Measurements from ENCODE around the gene SLIT3.

SLIT3 gene

DNA sequence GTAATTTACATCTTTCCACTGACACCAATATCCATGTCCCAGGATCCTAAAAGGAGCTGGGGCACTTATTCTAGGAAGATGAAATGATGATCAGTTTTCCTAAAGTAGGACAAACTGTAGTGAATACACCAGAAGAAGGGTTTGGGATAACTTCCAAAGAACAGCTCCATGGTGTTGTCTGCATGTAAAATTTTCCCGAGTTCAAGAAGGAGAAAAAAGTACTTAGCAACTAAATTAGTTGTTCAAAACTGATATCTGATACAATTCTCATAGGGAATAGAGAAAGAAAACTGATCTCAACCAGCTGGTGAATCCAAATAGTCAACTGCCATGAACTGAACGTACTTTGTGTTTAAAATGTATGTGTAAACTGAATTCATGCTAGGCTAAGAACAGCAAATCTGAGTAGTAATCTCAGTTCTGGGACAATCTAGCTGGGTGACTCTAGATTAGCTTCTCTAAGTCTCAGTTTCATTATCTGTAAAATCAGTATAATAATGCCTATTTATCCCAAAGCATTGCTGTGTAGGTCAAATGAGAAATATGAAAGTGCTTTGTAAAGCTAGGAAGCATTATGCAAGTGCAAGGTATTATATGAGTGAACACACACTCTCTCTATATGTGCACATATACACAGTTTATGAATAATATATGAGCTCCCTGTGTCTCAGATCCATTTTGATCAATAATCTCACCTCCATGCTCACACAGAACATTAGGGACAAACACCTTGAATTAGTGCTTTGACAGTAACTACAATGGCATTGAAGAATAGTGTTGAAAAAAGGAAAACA, 357.7 kb downstream of the SLIT3 start:
- Histone ChIP-seq H3K9me2 (replicated peaks; ENCODE audit: low read depth, low read length) (no peaks in the 10 kb centered on the region), H3K4me1 (ENCODE audit: insufficient read depth, low read length, poor library complexity, severe bottlenecking) (peaks cover 21% of the 10 kb centered on the region), H3F3A (ENCODE audit: low read depth) (no peaks in the 10 kb centered on the region), H3K9ac (ENCODE audit: low read depth, low read length, poor library complexity, severe bottlenecking) (peak overlapping the region; percentile 22), H3K36me3 (ENCODE audit: insufficient read depth, low read length) (no peaks in the 10 kb centered on the region), H3K9me3 (ENCODE audit: insufficient read depth, low read depth, low read length) (no peaks in the 10 kb centered on the region), H4K20me1 (ENCODE audit: insufficient read depth, low read length, poor library complexity, severe bottlenecking) (no peaks in the 10 kb centered on the region), H3K4me2 (ENCODE audit: low read depth, low read length, poor library complexity, severe bottlenecking) (no peak overlapping the region), H3K27me3 (ENCODE audit: insufficient read depth, low read length, poor library complexity, severe bottlenecking) (no peaks in the 10 kb centered on the region), H3K4me3 (ENCODE audit: low read length, poor library complexity, severe bottlenecking) (no peak overlapping the region), H3K79me2 (ENCODE audit: insufficient read depth, low read length) (no peaks in the 10 kb centered on the region), H2AFZ (ENCODE audit: low read length) (peak overlapping the region; percentile 67; the same call in 1 of the 2 replicates)
- TF ChIP-seq, protein P1, sequence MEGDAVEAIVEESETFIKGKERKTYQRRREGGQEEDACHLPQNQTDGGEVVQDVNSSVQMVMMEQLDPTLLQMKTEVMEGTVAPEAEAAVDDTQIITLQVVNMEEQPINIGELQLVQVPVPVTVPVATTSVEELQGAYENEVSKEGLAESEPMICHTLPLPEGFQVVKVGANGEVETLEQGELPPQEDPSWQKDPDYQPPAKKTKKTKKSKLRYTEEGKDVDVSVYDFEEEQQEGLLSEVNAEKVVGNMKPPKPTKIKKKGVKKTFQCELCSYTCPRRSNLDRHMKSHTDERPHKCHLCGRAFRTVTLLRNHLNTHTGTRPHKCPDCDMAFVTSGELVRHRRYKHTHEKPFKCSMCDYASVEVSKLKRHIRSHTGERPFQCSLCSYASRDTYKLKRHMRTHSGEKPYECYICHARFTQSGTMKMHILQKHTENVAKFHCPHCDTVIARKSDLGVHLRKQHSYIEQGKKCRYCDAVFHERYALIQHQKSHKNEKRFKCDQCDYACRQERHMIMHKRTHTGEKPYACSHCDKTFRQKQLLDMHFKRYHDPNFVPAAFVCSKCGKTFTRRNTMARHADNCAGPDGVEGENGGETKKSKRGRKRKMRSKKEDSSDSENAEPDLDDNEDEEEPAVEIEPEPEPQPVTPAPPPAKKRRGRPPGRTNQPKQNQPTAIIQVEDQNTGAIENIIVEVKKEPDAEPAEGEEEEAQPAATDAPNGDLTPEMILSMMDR (conservative IDR thresholded peaks at IDR 0.05; ENCODE audit: low read length) = no peak
- TF ChIP-seq EZH2phosphoT487 (IDR thresholded peaks at IDR 0.05; ENCODE audit: borderline replicate concordance) = no peak

DNA sequence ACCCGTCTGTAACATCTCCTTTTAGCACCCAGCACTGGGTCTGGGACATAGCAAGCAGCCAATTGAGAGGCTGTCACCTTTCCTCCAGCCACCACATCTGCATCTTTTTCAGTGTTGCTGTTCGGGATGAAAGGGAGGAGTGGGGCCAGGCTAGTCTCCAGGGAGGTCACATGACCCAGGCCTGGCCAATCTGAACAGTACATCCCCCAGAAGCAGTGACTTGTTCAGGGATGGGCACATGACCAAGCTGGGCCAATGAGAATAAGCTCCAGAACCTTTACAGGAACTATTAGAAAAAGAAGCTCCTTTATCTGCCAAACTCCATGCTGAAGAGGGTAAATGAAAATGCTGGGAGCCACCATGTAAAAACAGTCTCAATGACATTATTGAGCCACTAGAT, 359.0 kb downstream of the SLIT3 start:
- Histone ChIP-seq H4K20me1 (ENCODE audit: insufficient read depth, low read length, poor library complexity, severe bottlenecking) (no peaks in the 10 kb centered on the region), H3K4me3 (ENCODE audit: low read length, poor library complexity, severe bottlenecking) (peak overlapping the region; percentile 44), H3F3A (ENCODE audit: low read depth) (no peaks in the 10 kb centered on the region), H3K9me3 (ENCODE audit: insufficient read depth, low read depth, low read length) (no peaks in the 10 kb centered on the region), H2AFZ (ENCODE audit: low read length) (0 out of 2 replicates have a peak overlapping the region, but pooled peaks have one; percentile 45), H3K36me3 (ENCODE audit: insufficient read depth, low read length) (no peaks in the 10 kb centered on the region), H3K9me2 (replicated peaks; ENCODE audit: low read depth, low read length) (no peaks in the 10 kb centered on the region), H3K27me3 (ENCODE audit: insufficient read depth, low read length, poor library complexity, severe bottlenecking) (no peaks in the 10 kb centered on the region), H3K9ac (ENCODE audit: low read depth, low read length, poor library complexity, severe bottlenecking) (no peak overlapping the region), H3K4me1 (ENCODE audit: insufficient read depth, low read length, poor library complexity, severe bottlenecking) (peaks cover 21% of the 10 kb centered on the region), H3K79me2 (ENCODE audit: insufficient read depth, low read length) (no peaks in the 10 kb centered on the region), H3K4me2 (ENCODE audit: low read depth, low read length, poor library complexity, severe bottlenecking) (peak overlapping the region; percentile 48)
- no peak for TF ChIP-seq EZH2phosphoT487 (IDR thresholded peaks at IDR 0.05; ENCODE audit: borderline replicate concordance)
- TF ChIP-seq, protein P1 (conservative IDR thresholded peaks at IDR 0.05; ENCODE audit: low read length) = no peak

DNA sequence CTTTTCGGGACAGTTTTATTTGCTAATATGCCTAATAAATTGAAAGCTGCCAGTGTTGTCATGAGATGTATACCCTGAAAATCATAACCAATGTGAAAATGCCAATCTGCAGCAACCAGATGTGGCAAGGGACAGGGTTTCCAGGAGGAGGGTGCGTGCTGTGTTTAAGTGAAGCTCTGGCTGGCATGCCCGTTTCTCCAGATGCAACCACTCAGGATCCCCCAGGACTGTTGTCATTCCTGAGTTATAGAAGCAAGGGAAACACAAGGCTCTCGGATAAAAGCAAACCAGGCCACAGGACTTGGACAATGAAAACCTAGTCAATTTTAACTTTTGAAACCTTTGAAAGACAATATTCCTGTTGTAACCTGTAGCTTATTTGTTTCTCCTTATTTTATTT, 360.2 kb downstream of the SLIT3 start:
- no peaks in the 10 kb centered on the region for H3K9me2 ChIP-seq (replicated peaks; ENCODE audit: low read depth, low read length)
- no peak overlapping the region for H3K9ac ChIP-seq (ENCODE audit: low read depth, low read length, poor library complexity, severe bottlenecking)
- no peaks in the 10 kb centered on the region for H3K36me3 ChIP-seq (ENCODE audit: insufficient read depth, low read length)
- H3K9me3 ChIP-seq (ENCODE audit: insufficient read depth, low read depth, low read length) = no peaks in the 10 kb centered on the region
- H3K4me1 ChIP-seq (ENCODE audit: insufficient read depth, low read length, poor library complexity, severe bottlenecking) = peaks cover 26% of the 10 kb centered on the region
- H3K4me3 ChIP-seq (ENCODE audit: low read length, poor library complexity, severe bottlenecking) = no peak overlapping the region
- no peak overlapping the region for H3K4me2 ChIP-seq (ENCODE audit: low read depth, low read length, poor library complexity, severe bottlenecking)
- H2AFZ ChIP-seq (ENCODE audit: low read length) = no peak overlapping the region
- no peak for TF ChIP-seq EZH2phosphoT487 (IDR thresholded peaks at IDR 0.05; ENCODE audit: borderline replicate concordance)
- TF ChIP-seq, protein P1 (conservative IDR thresholded peaks at IDR 0.05; ENCODE audit: low read length) = no peak
- H3K79me2 ChIP-seq (ENCODE audit: insufficient read depth, low read length) = no peaks in the 10 kb centered on the region
- H4K20me1 ChIP-seq (ENCODE audit: insufficient read depth, low read length, poor library complexity, severe bottlenecking) = no peaks in the 10 kb centered on the region
- no peaks in the 10 kb centered on the region for H3F3A ChIP-seq (ENCODE audit: low read depth)
- H3K27me3 ChIP-seq (ENCODE audit: insufficient read depth, low read length, poor library complexity, severe bottlenecking) = no peaks in the 10 kb centered on the region

Measured in Loucy (cell line).